HG03045 (cell line): Measurements from ENCODE around the gene COMMD6.
A peak's percentile ranks its signal among the peaks of the same experiment; 100 is the strongest.

ENCODE experiments used
- ATAC-seq: cut with Tn5 transposase; IDR thresholded peaks from one replicate; pipeline ENCODE4 v1.9.1; 2021; ENCODE audit warnings: mild to moderate bottlenecking, moderate library complexity; ENCODE audit not compliant: unreplicated experiment

The COMMD6 gene

GRCh38 chr13:75486146-75487062 is 51.2 kb downstream of the COMMD6 start:
- no peak for ATAC-seq

GRCh38 chr13:75485286-75486062 is 52.2 kb downstream of the COMMD6 start:
- no peak for ATAC-seq

- ATAC-seq, result no peak
Observed at GRCh38 chr13:75482820-75483079, 54.9 kb downstream of the COMMD6 start.

DNA sequence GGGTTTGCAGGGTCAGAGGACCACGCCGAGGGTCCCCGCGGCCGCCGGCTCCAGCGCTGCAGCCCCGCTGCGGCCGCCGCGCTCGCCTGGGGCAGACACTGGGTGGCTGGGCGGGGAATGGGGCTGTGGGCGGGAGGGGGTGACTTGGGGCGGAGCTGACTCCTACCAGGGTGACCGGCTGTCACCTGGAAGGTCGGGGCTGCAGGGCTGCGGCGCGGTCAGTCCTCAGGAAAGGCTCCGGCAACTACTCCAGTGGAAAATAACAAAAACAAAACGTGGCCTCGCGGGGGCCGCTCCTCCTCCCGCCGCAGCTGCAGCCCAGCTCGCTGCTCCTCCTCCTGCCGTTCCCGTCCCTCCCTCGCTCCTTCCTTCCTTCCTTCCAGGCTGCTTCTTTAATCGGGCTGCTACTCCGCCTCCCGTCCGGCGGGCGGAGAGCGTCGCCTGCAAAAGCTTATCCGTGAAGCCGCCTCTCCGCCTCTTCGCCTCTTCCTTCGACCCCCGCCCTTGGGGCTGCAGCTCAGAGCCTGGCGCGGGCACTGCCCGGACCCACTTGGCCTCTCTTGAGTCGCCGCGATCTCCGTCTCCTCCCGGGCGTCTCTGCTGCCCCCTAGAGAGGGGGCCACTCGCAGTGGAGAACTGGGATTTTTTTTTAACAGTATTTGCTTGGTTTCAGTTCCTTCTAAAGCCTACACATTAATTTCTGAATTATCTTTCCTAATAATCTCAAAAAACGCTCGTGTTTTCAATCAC is 55.4 kb downstream of the COMMD6 start, which contains the start of gene TBC1D4:
TBC1D4 (minus strand) TSS at position 100 of the 750 bp plus-strand sequence. CDS start 402 bp downstream, outside the sequence.
- peak; percentile 79 for ATAC-seq

DNA sequence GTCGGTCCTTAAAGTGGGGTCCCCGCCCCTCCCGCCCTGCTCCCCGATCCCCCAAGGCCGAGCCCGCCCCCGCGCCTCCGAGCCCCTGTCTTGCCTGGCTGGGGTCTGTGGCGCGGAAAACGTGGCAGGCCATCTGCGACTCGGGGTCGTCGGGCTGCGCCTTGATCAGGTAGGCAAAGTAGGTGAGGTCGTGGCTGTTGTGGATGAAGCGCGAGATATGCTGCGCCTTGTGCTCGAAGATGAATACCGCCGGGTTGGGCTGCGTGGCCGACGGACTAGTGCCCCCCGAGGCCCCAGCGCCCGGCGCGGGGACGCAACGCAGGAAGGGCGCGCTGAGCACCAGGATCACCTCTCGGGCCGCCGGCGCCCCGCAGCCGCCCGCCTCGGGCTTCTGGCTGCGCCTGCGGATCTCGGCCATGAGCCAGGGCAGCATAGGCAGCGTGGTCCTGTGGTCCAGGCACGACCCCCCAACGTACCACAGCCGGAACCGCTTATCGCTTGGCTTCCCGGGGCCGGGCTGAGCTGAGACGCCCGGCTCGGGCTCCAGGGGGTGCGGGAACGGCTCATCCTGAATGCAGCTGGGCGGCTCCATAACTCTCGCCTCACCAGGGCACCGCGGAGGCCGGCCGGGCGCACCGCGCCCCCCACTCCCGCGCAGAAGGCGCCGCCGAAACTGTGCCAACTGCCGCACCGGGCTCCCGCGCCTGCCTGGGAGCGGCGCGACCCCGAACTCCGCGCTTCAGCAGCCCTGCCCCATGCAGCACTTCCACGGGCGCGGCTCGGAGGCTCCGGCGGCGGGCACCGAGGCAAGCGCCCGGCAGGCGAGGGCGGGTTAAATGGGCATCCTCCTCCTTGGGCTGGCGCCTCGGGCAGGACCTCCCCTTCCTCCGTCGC is 56.2 kb downstream of the COMMD6 start:
- peak; percentile 33 for ATAC-seq

- no peak for ATAC-seq
Observed at GRCh38 chr13:75480671-75481175, 56.9 kb downstream of the COMMD6 start.

DNA sequence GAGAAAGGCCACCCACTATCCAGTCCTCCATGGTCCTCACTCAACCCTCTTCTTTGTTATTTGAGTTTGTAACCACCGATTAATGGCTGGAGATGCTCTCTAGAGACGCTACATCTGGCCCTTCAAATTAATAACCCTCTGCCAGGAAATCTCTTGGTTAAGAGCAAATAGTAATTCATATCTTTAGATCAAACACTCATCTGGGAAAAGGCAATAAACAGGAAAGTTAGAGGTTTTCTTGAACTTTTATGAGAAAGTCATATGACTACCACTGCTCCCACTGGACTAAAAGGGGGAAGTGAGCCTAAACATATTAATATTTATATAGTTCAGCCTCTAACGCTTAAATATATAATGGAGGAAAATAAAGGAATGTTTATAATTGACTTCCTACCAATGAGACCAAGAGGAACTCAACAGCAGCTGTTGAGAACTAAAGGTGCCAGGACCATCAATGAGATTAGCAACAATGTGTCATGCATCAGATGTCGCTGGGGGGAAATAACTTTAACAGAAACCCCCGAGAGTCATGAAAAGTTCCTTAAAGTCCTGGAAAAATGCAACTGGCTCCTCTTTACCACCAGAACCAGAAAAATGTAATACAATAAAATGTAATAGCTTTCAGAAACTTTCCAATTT is 58.4 kb downstream of the COMMD6 start:
- ATAC-seq, result no peak

- ATAC-seq, result no peak
Observed at GRCh38 chr13:75478659-75479058, 59.0 kb downstream of the COMMD6 start.
